SH-SY5Y (cell line): ENCODE data around the gene ATP5MC2.

Experiments used
- GATA2 ChIP-seq: IDR thresholded peaks from 2 replicates; pipeline ENCODE4 v1.6.1; 2011; ENCODE audit warnings: mild to moderate bottlenecking, low read depth, low read length
- GATA3 ChIP-seq: IDR thresholded peaks from 2 replicates; pipeline ENCODE4 v1.6.1; 2011; ENCODE audit warnings: low read depth, mild to moderate bottlenecking, low read length, moderate library complexity

- TF ChIP-seq GATA2 (no peak), GATA3 (no peak)
These were observed 753 bp upstream of the ATP5MC2 start for GRCh38 chr12:53676656-53677015.
